NCI-H446 (cell line): ENCODE measurements around the gene DCC.

ENCODE experiments used
- DNase-seq, 2 experiments: peaks; one replicate each; lab custom pipeline; 2025; lab: John Stamatoyannopoulos, UW

Gene DCC

DNA sequence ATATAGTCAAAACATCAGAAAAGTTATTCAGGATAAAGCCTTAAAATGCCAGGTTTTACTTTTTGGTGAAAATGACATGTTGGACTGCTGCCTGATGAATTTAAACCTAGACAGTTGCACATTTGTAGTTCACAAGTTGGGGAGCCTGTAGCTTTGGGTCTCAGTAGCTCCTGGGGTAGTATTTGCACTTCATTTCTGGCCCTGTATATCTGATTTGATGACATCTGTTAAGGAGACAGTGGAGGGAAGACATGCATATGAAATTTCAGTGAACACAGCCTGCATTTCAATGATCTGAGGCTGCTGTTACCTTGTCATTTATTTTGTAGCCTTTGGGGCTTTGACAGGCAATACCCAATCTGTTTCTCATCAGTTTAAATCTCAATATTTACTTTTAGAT, 156.4 kb downstream of the DCC start:
- no peak for DNase-seq

DNA sequence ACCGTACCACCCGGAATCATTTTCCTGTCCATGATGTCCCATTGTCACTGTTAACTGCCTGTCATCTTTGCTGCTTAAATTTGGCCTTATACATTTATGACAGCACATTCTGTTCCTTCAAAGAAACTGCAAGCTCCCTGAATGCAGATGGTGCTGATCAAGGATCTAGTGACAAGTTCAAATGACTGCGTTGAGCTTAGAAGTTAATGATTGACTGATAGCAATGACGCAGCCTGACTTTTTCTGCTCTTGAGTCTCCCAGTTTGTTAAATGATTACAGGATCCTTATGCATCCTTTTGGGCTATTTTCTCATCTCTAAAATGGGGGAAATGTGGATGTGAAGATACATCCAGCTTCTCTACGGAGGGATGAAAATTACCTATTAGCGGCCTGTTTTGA, 159.0 kb downstream of the DCC start:
- DNase-seq, result peak in 1 of 2 experiments; percentile 47

- peak; percentile 74 to 88 for DNase-seq
Measured at GRCh38 chr18:52499644-52500043, 159.6 kb downstream of the DCC start.

DNA sequence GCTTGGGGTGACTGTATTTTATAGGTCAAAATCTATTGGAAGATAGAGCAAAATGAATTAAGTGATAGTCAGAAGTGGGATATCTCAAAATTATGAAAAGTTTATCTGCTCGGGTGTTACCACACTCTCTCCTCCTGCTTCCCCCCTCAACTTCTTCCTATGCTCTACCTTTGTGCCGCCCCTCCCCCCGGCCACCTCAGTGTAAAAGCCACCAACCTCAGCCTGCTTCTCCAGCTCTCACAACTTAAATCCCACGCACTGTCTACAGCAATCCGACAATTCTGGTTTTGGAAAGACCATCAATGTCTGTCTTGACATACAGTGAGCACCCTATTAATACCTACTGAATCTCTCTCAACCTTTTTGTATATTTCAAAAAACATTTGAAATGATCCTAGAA, 164.6 kb downstream of the DCC start:
- DNase-seq, result no peak

GRCh38 chr18:52510139-52510538, 170.1 kb downstream of the DCC start:
- DNase-seq, result no peak

GRCh38 chr18:52518086-52518485, 178.1 kb downstream of the DCC start:
- no peak for DNase-seq

GRCh38 chr18:52519021-52519420, 179.0 kb downstream of the DCC start:
- DNase-seq, result peak in 1 of 2 experiments; percentile 17

DNA sequence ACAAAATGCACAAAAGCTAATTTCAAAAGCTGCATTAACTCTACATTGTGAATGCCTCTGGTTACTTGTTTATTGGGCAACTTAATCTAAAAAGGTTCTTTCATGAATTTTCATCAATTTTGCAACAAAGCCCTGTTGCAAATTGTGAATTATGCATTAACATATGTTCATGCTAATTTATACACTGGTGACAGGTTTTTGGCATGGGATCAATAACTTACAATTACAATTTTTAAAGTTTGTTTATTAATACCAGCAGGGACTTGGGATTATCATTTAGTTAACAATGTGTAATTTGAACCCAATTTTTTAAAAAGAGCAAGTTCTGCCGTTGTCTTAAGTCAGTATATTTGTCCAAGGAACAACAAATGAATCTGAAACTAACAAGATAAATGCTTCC, 183.6 kb downstream of the DCC start:
- DNase-seq, result no peak

DNA sequence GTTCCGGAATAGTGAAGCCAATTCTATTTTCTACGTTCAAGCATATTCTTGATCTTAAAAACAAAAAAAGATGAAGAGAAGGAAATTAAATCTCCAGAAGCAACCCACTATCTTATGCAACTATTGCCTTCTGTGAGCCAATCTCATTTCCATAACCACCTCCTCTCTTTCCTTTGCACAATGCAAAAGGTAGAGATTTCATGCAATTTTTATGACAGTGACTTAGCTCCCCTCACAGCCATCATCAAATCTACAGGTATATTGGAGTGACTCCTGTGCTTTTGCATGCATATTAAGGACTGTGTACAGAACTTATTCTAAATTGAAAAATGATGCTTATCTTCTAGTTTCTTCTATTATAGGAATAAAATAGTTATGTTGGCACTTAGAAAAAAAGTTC, 191.8 kb downstream of the DCC start:
- no peak for DNase-seq

GRCh38 chr18:52536039-52536438, 196.0 kb downstream of the DCC start:
- no peak for DNase-seq

GRCh38 chr18:52537261-52537660, 197.3 kb downstream of the DCC start:
- peak in 1 of 2 experiments; percentile 52 for DNase-seq

GRCh38 chr18:52541056-52541455, 201.1 kb downstream of the DCC start:
- peak; percentile 70 to 86 for DNase-seq

- no peak for DNase-seq
Measured at GRCh38 chr18:52544086-52544485, 204.1 kb downstream of the DCC start.

DNA sequence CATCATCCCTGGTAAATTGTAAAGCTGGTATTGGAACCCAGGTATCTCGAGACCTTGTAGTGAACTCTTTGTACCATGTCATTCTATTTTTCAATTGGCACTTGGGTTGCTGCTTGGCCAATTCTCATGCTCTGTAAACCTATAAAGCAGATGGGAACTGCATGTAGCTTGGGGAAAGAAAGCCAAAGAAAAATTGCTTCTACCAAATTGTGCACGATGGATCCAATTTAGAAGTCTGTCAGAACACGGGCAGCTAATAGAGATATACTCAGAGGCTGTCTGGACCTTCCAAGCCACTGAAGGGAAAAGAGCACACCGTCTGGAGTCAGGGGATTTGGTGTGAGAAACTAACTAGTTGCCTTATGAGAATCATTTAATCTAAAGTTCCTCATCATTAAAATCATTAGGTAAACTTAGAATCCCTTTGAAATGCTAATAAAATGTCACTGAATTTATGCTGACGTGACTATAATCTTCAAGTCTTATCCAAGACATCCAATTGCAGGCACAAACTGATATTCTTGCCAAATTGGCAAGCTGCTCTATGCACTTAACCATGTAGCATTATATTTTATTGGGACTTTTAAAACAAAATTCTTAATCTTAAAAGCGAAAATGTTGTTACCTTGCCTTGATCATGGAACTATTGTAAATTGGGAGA, 206.8 kb downstream of the DCC start:
- peak; percentile 57 to 81 for DNase-seq

DNA sequence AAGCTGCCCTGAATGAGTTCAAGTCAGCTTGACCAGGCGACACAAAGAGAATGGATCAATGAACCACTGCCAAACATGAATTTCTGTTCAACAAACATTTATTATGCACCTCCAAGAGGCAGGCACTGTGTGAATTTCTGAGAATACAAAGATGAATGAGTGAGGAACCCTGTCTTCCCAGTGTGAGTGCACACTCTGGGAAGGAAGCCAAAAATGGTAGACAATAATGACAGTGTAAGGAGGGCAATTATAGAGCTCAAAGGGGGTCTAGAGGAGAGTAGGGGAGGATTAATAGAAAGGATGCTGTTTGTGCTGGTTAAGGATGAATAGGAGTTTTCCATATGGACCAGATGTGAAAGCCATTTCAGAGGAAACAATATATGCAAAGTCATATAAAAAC, 213.4 kb downstream of the DCC start:
- DNase-seq, result peak; percentile 24 to 47

- no peak for DNase-seq
Measured at GRCh38 chr18:52554180-52554579, 214.2 kb downstream of the DCC start.

GRCh38 chr18:52567360-52567759, 227.4 kb downstream of the DCC start:
- DNase-seq, result no peak

GRCh38 chr18:52569492-52569891, 229.5 kb downstream of the DCC start:
- DNase-seq, result no peak

GRCh38 chr18:52570975-52571374, 231.0 kb downstream of the DCC start:
- no peak for DNase-seq

DNA sequence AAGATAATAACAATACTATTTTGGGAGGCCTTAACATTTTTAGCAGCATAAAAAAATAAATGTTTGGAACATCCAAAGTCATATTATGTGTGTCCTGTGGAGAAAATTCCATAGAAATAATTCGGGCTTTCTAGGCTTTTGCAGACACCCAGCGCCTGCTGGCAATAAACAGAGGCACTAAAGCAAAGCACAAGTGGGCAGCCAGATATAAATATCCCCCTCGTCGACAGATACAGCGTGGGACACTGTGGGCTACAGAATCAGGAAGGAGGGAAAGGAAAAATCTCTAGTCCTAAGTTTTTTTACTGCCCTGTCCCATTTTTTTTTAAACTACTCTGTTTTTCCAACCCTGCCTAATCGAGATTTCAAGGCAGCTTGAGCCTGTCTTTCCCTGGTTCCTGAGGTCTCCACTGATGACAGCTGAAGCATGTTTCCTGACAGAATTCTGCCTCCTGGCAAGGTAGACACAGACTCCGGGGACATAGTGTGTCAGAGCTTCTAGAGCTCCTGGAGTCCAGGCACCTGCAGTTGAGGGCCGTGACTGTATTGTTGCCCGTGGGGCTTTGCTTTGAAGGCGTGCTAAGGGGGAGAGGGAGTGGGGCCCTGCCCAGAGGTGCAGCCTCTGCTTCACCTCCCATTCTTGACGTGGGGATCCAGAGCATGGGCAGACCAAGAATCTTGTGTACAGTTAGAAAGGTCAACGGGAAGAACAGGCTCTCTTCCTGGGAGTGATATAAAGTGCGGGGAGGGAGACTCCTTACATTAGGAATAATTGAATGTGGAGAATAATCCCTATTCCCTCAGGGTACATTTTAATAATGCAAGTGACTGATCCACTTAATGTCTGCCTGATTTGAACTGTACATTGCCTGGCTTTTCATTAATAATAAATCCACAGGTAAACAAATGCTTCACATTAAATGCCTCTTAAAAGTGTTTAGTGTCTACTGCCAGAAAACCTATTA, 232.3 kb downstream of the DCC start:
- DNase-seq, result peak in 1 of 2 experiments; percentile 27

DNA sequence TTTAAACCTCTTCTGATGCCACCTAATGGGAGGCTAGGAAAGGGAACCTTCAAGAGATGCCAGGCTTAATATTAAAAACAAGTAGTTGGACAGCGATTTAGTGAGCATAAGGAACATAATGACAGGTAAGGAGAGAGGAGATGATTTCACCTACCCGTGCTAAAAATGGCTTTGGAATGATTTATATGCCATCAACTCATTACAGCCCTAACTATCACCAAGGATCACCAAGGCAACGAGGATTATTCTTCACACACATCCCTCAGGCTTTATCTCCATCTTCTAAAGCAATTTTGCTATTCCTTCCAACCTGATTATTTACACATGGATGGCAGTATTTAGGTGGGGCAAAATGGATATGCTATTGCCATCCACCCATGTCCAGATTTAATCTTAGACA, 237.8 kb downstream of the DCC start:
- DNase-seq, result peak; percentile 37 to 64

GRCh38 chr18:52582061-52582460, 242.1 kb downstream of the DCC start:
- no peak for DNase-seq

DNA sequence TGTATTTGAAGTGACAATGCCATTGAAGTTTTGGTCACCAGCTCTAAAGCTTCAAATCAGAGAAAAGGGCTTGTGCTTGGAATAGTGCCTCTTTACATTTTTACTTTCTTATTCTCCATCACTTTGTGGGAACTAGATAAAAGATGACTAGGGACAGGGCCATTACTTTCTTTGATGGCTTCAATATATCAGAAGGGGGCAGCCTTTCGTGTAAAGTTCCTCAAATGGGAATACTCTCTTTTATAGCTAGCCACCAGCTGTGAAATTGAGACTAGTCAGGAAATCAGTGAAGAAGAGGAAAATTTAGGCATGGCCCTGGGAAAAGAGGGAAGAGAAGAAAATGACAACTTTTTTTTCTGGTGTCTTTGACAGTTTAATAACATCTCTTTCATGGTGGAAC, 242.5 kb downstream of the DCC start:
- no peak for DNase-seq
